Esophagus muscularis mucosa (tissue), 4 donors: ENCODE data around the gene CD74. TPM values are rescaled to one million over a fixed set of nuclear protein-coding genes. Genes with fewer than 3 reads are reported as not detected.
"Not testable (repeated sequence)": the region's sequence is repeated elsewhere in the genome, so short reads cannot be mapped to it uniquely, and the experiment has no call there.

Experiments used
- DNase-seq: peaks from one replicate; pipeline ENCODE4 v3.0.0-alpha.2; 2017; ENCODE audit errors: extremely low spot score
- H3K27ac ChIP-seq, 4 donors: fragments of 200-600 bp; sonication (generic); replicated peaks in 1 of 4; 1 replicate in 3 of 4; 2 replicates in 1 of 4; pipeline ENCODE4 v1.5.1; 2016 to 2019; ENCODE audit warnings: mild to moderate bottlenecking in 1 of 4
- H3K27me3 ChIP-seq, 4 donors: fragments of 200-600 bp; sonication (generic); one replicate each; pipeline versions ENCODE4 v1.5.1 to v1.6.0; 2016 to 2019
- H3K36me3 ChIP-seq, 4 donors: fragments of 200-600 bp; sonication (generic); one replicate each; pipeline ENCODE4 v1.5.1; 2016 to 2019
- H3K4me1 ChIP-seq, 4 donors: fragments of 200-600 bp; sonication (generic); one replicate each; pipeline ENCODE4 v1.5.1; 2016 to 2019
- H3K4me3 ChIP-seq, 4 donors: fragments of 200-600 bp; sonication (generic); 1 replicate in 2 of 4; 2 replicates in 2 of 4; pipeline ENCODE4 v1.5.1; 2016 to 2019; ENCODE audit warnings: mild to moderate bottlenecking in 4 of 4, moderate library complexity in 1 of 4
- H3K9me3 ChIP-seq, 4 donors: fragments of 200-600 bp; sonication (generic); 1 replicate in 3 of 4; 2 replicates in 1 of 4; pipeline ENCODE4 v1.5.1; 2016 to 2019
- EP300 ChIP-seq: sonication (generic); formaldehyde crosslinking; IDR thresholded peaks from one replicate; pipeline ENCODE4 v1.6.1; 2017; ENCODE audit warnings: antibody characterized with exemption
- POLR2A ChIP-seq: fragments of 450-650 bp; IDR thresholded peaks from one replicate; pipeline ENCODE4 v1.6.1; 2017; ENCODE audit warnings: antibody characterized with exemption, moderate library complexity, mild to moderate bottlenecking, low read depth
- POLR2AphosphoS5 ChIP-seq, 2 donors: sonication (generic); formaldehyde crosslinking; IDR thresholded peaks; one replicate each; pipeline ENCODE4 v1.6.1; 2017; ENCODE audit warnings: antibody characterized with exemption in 2 of 2
- WGBS: methylation state at CpG from one replicate; pipeline ENCODE4 v1.1.5; 2018; 5-methylcytosine and 5-hydroxymethylcytosine counted together
- intact Hi-C: fragments of 100-400 bp; cut with DNase I; formaldehyde crosslinking; loops from one replicate; pipeline ENCODE4 v1.15.1; 2023
- total RNA-seq, 4 donors: library from RNA; depleted of rRNA; stranded (reverse); fragments of >200 nt; gene quantifications; one replicate each; pipeline versions ENCODE4 v1.1.0 to v1.2.1, GENCODE V29; 2016
- TF ChIP-seq, protein P1 (sequence below), 3 experiments: fragments of 200-600 bp in 2 of 3; fragments of 450-650 bp in 1 of 3; sonication (generic) in 2 of 3; IDR thresholded peaks; one replicate each; pipeline ENCODE4 v1.5.1; 2017 to 2019; ENCODE audit warnings: antibody characterized with exemption in 3 of 3, mild to moderate bottlenecking in 2 of 3, moderate library complexity in 1 of 3

Gene CD74
- total RNA-seq, 4 donors from 2014 or later: 270 to 595 (median 555) TPM

DNA sequence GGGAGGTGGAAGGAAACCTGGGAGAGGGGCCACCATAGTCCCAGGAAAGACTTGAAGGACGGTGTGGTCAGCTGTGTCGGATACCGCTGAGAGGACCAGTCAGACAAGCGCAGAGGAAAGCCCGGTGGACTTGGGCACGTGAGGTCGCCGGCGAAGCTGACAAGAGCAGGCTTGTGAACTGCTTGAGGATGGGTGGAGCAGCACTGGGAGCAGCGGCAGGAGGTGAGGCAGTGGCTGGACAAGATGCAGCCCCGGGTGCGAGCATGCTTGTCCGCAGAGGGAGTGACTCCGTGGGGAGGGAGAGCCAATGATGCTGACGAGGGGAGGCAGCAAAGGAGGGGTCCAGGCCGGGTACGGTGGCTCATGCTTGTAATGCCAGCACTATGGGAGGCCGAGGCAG is 18.3 kb upstream of the CD74 start:
- H3K27ac ChIP-seq: no peak overlapping the region
- H3K4me3 ChIP-seq: no peak overlapping the region
- DNase-seq: no peak
- intact Hi-C loops: no loop called here
- H3K36me3 ChIP-seq: no peaks in the 10 kb centered on the region
- no peaks in the 10 kb centered on the region for H3K9me3 ChIP-seq
- WGBS: 92% methylated on average over 18 of the region's 18 CpGs
- H3K27me3 ChIP-seq: no peaks in the 10 kb centered on the region
- TF ChIP-seq POLR2AphosphoS5 (IDR thresholded peaks at IDR 0.05): no peak
- TF ChIP-seq POLR2A: no peak
- no peak for TF ChIP-seq EP300
- TF ChIP-seq, protein P1, sequence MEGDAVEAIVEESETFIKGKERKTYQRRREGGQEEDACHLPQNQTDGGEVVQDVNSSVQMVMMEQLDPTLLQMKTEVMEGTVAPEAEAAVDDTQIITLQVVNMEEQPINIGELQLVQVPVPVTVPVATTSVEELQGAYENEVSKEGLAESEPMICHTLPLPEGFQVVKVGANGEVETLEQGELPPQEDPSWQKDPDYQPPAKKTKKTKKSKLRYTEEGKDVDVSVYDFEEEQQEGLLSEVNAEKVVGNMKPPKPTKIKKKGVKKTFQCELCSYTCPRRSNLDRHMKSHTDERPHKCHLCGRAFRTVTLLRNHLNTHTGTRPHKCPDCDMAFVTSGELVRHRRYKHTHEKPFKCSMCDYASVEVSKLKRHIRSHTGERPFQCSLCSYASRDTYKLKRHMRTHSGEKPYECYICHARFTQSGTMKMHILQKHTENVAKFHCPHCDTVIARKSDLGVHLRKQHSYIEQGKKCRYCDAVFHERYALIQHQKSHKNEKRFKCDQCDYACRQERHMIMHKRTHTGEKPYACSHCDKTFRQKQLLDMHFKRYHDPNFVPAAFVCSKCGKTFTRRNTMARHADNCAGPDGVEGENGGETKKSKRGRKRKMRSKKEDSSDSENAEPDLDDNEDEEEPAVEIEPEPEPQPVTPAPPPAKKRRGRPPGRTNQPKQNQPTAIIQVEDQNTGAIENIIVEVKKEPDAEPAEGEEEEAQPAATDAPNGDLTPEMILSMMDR (IDR thresholded peaks at IDR 0.05): no peak
- peaks cover 9 to 12% (median 11%) of the 10 kb centered on the region in 4 donors for H3K4me1 ChIP-seq

DNA sequence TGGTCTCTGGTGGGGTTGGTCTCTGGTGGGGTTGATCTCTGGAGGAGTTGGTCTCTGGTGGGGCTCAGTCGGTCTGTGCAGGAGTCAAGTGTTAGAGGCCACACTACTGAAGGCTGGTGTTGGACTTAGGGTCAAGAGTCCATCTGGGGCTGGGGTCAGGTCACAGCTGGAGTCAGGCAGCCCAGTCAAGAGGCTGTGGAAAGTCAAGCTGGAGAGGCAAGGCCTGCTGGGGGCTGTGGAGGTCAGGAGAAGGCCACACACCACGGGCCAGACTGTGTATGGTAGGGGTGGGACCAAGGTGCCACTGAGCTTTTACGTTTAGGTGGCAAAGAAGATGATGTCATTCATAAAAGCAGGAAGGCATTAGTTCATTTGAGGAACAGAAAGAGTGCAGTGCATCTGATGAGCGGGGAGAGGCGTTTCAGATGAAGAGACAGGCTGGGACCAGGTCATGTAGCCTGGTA is 16.7 kb upstream of the CD74 start:
- intact Hi-C loops: no loop called here
- 75% methylated on average over 5 of the region's 5 CpGs for WGBS
- H3K9me3 ChIP-seq: no peaks in the 10 kb centered on the region
- no peaks in the 10 kb centered on the region for H3K27me3 ChIP-seq
- no peak overlapping the region for H3K27ac ChIP-seq
- peaks cover 6 to 9% (median 8%) of the 10 kb centered on the region in 4 donors for H3K4me1 ChIP-seq
- no peak overlapping the region for H3K4me3 ChIP-seq
- DNase-seq: no peak
- TF ChIP-seq, protein P1 (IDR thresholded peaks at IDR 0.05): no peak
- TF ChIP-seq POLR2AphosphoS5 (IDR thresholded peaks at IDR 0.05) (no peak), EP300 (no peak), POLR2A (no peak)
- no peaks in the 10 kb centered on the region for H3K36me3 ChIP-seq

DNA sequence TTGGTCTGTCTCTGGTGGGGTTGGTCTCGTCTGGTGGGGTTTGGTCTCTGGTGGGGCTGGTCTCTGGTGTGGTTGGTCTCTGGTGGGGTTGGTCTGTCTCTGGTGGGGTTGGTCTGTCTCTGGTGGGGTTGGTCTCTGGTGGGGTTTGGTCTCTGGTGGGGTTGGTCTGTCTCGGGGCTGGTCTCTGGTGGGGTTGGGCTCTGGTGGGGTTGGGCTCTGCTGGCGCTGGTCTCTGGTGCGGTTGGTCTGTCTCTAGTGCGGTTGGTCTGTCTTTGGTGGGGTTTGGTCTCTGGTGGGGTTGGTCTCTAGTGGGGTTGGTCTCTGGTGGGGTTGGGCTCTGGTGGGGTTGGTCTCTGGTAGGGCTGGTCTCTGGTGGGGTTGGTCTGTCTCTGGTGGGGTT is 16.3 kb upstream of the CD74 start:
- no peak for DNase-seq
- intact Hi-C loops: no loop called here
- H3K27ac ChIP-seq: peak overlapping the region in 1 of 4 donors; percentile 23

DNA sequence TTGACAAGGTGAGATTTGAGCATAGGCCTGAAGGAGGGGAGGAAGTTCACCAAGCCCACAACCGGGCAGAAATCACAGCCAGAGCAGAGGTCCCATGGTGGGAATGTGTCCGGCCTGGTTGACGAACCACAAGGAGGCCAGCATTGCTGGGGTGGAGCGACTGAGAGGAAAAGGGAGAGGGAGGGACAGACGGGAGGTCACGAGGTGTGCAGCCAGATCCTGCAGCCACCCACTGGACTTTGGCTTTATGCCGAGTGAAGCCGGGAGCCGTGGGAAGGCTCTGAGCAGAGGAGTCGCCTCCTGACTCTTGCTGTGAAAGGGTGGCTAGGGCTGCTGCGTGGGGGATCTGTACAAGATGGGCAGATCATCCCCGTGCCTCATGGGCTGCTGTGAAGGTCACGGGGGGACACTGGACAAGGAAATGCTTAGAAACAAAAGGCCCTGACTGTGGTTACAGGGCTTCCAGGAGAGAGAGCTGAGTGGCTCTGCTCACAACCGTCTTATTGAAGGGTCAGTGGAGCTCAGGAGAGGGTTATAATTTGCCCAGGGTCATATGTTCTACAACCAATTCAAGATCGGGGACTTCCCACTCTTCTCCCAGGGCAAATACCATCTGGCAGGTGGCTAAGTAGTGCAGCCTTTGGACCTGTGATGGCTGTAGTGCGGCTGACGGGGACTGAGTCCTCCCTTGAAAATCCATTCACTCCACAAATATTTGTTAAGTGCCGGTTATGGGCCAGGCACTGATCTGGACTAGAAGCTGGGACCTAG is 15.6 kb upstream of the CD74 start:
- TF ChIP-seq EP300 (no peak), POLR2AphosphoS5 (IDR thresholded peaks at IDR 0.05) (peak in 1 of 2 donors; percentile 25)
- Histone ChIP-seq H3K36me3 (no peaks in the 10 kb centered on the region), H3K27me3 (no peaks in the 10 kb centered on the region), H3K4me3 (no peak overlapping the region), H3K27ac (peak overlapping the region in 2 of 4 donors; percentile 23 to 25), H3K4me1 (peaks cover 6 to 9% (median 8%) of the 10 kb centered on the region in 4 donors), H3K9me3 (no peaks in the 10 kb centered on the region)
- intact Hi-C loops: no loop called here
- WGBS: 70% methylated on average over 15 of the region's 18 CpGs
- DNase-seq: no peak

More for the DNA sequence above, 16.3 kb upstream of the CD74 start:
- H3K9me3 ChIP-seq: no peaks in the 10 kb centered on the region
- H3K36me3 ChIP-seq: no peaks in the 10 kb centered on the region
- TF ChIP-seq POLR2A (no peak), POLR2AphosphoS5 (IDR thresholded peaks at IDR 0.05) (no peak), EP300 (no peak)
- TF ChIP-seq, protein P1 (IDR thresholded peaks at IDR 0.05): no peak
- no peak overlapping the region for H3K4me3 ChIP-seq
- no peaks in the 10 kb centered on the region for H3K27me3 ChIP-seq
- 96% methylated on average over 4 of the region's 5 CpGs for WGBS
- peaks cover 6 to 9% (median 8%) of the 10 kb centered on the region in 4 donors for H3K4me1 ChIP-seq

DNA sequence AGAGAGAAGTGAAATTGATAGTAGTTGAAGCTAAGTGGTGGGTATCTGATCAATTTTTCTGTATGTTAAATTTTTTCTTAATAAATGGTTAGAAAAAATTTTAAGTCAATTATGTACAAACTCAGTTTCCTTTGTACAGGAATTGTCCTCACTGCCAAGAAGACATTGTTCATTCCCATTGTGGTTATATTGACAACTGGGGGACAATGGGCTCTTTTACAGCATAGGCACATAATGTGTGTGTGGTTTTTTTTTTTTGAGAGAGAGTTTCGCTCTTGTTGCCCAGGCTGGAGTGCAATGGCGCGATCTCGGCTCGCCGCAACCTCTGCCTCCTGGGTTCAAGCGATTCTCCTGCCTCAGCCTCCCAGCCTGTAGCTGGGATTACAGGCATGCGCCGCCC is 13.5 kb upstream of the CD74 start:
- H3K27me3 ChIP-seq, H3K4me1 ChIP-seq, H3K27ac ChIP-seq, H3K36me3 ChIP-seq, H3K9me3 ChIP-seq, DNase-seq, H3K4me3 ChIP-seq, intact Hi-C loops: not testable (repeated sequence)
- WGBS: 97% methylated on average over 9 of the region's 9 CpGs
